Ecto neural progenitor cell (in vitro differentiated cells): ENCODE results near the gene SULT1C4.
"Not testable (repeated sequence)": the region's sequence is repeated elsewhere in the genome, so short reads cannot be mapped to it uniquely, and the experiment has no call there.

Experiments used
- DNase-seq: peaks from one replicate; pipeline ENCODE4 v3.0.0-alpha.2; 2018; ENCODE audit warnings: low spot score

Gene SULT1C4

GRCh38 chr2:108413711-108414095 lies 35.9 kb downstream of the SULT1C4 start:
- DNase-seq: no peak

GRCh38 chr2:108414256-108414876 lies 36.6 kb downstream of the SULT1C4 start:
- no peak for DNase-seq

- no peak for DNase-seq
Observed at GRCh38 chr2:108414945-108415344, 37.2 kb downstream of the SULT1C4 start.

GRCh38 chr2:108417254-108417653 lies 39.5 kb downstream of the SULT1C4 start:
- DNase-seq: no peak

- DNase-seq: no peak
Observed at GRCh38 chr2:108418416-108418815, 40.7 kb downstream of the SULT1C4 start.

- DNase-seq: no peak
Observed at GRCh38 chr2:108423067-108423466, 45.3 kb downstream of the SULT1C4 start.

GRCh38 chr2:108423502-108424251 lies 45.9 kb downstream of the SULT1C4 start:
- no peak for DNase-seq

GRCh38 chr2:108428286-108429009 lies 50.7 kb downstream of the SULT1C4 start:
- no peak for DNase-seq

GRCh38 chr2:108435578-108435977 lies 57.8 kb downstream of the SULT1C4 start:
- DNase-seq: not testable (repeated sequence)

GRCh38 chr2:108436976-108437375 lies 59.2 kb downstream of the SULT1C4 start:
- no peak for DNase-seq
